Activated CD8-positive, alpha-beta memory T cell treated with anti-CD3 and anti-CD28 coated beads, Interleukin-2, amount 50 U/mL, for 4 hours (primary cell): ENCODE data around the gene HGFAC.

ENCODE experiments used
- DNase-seq: peaks from one replicate; pipeline ENCODE4 v3.0.0-alpha.2; 2020

Gene HGFAC

GRCh38 chr4:3464349-3464905, 22.7 kb downstream of the HGFAC start:
- no peak for DNase-seq

- no peak for DNase-seq
Observed at GRCh38 chr4:3464911-3465697, 23.3 kb downstream of the HGFAC start.

- DNase-seq: no peak
Observed at GRCh38 chr4:3465698-3466671, 24.2 kb downstream of the HGFAC start.

GRCh38 chr4:3466691-3467600, 25.2 kb downstream of the HGFAC start:
- no peak for DNase-seq

- DNase-seq: no peak
Observed at GRCh38 chr4:3467601-3468031, 25.8 kb downstream of the HGFAC start.

GRCh38 chr4:3468154-3468553, 26.4 kb downstream of the HGFAC start:
- no peak for DNase-seq

- no peak for DNase-seq
Observed at GRCh38 chr4:3468804-3469203, 27.0 kb downstream of the HGFAC start.

GRCh38 chr4:3469386-3470243, 27.8 kb downstream of the HGFAC start:
- DNase-seq: no peak

- DNase-seq: no peak
Observed at GRCh38 chr4:3470244-3471097, 28.7 kb downstream of the HGFAC start.

GRCh38 chr4:3471098-3471760, 29.5 kb downstream of the HGFAC start:
- no peak for DNase-seq

- no peak for DNase-seq
Observed at GRCh38 chr4:3471886-3472285, 30.1 kb downstream of the HGFAC start.

- no peak for DNase-seq
Observed at GRCh38 chr4:3472411-3473141, 30.8 kb downstream of the HGFAC start.

- DNase-seq: no peak
Observed at GRCh38 chr4:3473181-3473950, 31.6 kb downstream of the HGFAC start.

- DNase-seq: no peak
Observed at GRCh38 chr4:3473996-3474765, 32.4 kb downstream of the HGFAC start.

- DNase-seq: no peak
Observed at GRCh38 chr4:3475041-3475712, 33.4 kb downstream of the HGFAC start.

GRCh38 chr4:3475713-3476260, 34.0 kb downstream of the HGFAC start:
- no peak for DNase-seq

- no peak for DNase-seq
Observed at GRCh38 chr4:3476341-3476747, 34.6 kb downstream of the HGFAC start.
